Smooth muscle cell of the brain vasculature (primary cell): Measurements from ENCODE around the gene ENPP7.

Source experiments
- DNase-seq: peaks from one replicate; pipeline ENCODE4 v3.0.0-alpha.2; 2012; ENCODE audit warnings: low read depth, low spot score

ENPP7 gene

GRCh38 chr17:79702550-79703236 lies 28.1 kb upstream of the ENPP7 start:
- no peak for DNase-seq

- DNase-seq = no peak
These were observed 26.1 kb upstream of the ENPP7 start for GRCh38 chr17:79704691-79705090.

GRCh38 chr17:79705674-79706073 lies 25.1 kb upstream of the ENPP7 start:
- no peak for DNase-seq

GRCh38 chr17:79706931-79707850 lies 23.6 kb upstream of the ENPP7 start:
- DNase-seq = no peak

GRCh38 chr17:79707931-79708891 lies 22.5 kb upstream of the ENPP7 start:
- DNase-seq = no peak

- DNase-seq = no peak
These were observed 18.9 kb upstream of the ENPP7 start for GRCh38 chr17:79711715-79712305.

GRCh38 chr17:79713391-79713790 lies 17.4 kb upstream of the ENPP7 start:
- DNase-seq = no peak

DNA sequence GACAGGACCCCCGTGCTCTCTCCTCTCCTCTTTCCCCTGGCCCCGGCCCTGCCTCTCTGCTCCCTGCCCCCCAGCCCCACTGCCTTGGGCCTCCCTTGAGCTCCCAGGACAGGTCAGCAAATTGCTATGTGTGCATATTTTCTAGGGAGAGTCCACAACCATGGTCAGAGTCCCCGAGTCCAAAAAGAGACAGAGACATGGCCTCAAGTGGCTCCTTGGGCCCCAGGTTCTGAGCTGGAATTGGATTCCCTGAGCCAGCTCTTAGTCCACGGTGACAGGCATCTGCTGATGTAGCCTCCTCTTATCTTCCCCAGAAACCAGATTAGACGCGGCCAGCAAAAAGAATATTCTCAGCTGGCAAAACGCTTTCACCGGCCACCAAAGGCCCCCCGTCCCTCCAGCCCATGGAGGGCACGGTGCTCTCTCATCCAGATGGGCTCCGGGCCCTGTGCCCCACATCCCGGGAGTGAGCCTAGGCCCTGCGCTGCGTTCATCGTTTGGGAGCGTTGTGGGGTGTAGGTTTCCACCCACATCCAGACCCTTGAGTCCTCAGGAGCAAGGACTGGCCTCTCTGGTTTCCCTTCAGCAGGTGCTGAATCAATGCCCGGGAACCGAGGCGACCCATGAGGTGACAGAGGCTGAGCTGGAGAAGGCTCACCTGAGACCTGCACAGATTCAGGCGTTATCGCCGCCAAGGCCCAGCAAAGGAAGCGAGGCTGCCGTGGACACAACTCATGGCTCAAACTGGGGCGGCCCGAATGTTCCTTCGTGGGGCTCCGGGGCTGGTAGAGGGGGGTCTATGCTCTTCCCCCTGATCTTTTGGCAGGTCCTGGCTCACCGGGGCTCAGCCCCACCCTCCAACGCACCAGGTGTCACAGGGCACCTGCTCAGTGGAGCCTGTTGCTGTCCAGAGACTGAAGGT lies 16.3 kb upstream of the ENPP7 start:
- no peak for DNase-seq

- no peak for DNase-seq
These were observed 15.4 kb upstream of the ENPP7 start for GRCh38 chr17:79715098-79715942.

GRCh38 chr17:79715943-79716797 lies 14.6 kb upstream of the ENPP7 start:
- DNase-seq = no peak

DNA sequence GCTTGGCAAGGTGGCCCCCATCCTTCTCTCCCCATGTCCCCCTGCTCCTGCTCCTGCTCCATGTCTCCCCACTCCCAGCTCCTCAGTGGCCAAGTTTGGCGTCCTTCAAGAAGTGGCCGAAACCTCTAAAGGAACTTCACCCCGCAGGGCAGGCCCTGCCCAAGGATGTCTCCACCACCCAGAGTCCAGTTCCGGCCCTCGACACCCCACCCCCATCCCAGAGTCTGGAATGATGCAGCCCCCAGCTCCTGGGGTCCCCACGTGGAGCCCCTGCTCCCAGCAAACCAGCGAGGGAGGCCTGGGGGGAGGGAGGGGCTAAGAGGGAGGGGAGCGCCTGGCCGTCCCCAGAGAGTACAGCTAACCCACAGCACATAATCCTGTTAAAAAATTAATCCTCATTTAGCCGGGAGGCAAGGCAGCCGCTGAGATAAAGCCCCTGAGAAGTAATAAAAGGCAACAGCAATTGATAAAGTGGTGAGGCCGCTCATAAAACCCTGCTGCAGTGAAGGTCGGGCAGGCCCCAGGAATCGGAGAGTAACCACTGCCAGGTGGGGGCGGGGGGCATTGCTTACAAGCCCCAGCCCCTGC lies 9.9 kb upstream of the ENPP7 start:
- DNase-seq = no peak

- no peak for DNase-seq
These were observed 8.6 kb upstream of the ENPP7 start for GRCh38 chr17:79721993-79722671.

DNA sequence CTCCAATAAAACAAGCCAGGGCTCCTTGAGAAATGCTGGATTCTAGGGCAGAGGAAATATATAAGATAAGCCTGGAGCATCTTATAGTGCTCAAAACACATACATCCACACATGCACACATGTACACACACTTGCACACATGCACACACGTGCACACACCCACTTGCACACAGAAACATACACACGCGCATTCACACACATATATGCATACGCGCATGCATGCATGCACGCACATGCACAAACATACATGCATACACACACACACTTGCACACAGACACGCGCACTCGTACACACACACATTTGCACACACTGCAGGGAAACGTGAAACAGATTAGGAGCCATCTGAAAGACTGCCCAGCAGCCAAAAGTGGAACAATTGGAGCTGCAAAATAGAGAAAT lies 8.0 kb upstream of the ENPP7 start:
- no peak for DNase-seq

DNA sequence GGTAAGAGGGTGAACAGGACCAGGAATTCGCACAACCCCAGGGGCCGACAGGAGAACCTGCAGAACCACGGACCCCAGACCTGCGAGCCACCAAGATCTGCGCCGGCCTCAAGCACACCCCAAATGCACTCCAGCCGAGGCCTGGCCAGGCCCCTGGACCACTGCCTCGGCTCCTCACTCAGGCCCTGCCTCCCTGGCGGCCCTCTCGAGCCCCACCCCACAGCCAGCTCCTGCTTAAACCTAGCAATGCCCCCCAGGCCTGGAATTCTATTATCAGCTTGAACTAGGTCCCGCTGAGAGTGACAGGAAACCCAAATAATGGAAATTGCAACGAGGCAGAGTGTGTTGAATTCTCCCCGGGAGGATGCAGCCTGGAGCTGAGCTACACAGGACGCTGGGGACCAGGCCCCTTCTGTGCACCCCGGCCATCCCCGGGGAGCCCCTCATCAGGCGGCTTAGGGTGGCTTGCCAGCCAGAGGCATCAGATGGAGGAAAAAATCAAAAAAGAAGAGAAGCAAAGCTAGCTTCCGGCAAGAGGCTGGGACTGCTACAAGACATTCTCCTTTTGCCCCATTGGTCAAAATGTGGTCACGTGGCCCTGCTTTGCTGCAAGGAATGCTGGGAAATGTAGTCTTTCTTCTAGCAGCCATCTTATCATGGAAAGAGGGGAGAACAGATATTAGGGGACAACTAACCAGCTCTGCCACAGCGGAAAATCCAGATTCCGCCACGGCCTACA lies 2.4 kb upstream of the ENPP7 start:
- peak; percentile 82 for DNase-seq

DNA sequence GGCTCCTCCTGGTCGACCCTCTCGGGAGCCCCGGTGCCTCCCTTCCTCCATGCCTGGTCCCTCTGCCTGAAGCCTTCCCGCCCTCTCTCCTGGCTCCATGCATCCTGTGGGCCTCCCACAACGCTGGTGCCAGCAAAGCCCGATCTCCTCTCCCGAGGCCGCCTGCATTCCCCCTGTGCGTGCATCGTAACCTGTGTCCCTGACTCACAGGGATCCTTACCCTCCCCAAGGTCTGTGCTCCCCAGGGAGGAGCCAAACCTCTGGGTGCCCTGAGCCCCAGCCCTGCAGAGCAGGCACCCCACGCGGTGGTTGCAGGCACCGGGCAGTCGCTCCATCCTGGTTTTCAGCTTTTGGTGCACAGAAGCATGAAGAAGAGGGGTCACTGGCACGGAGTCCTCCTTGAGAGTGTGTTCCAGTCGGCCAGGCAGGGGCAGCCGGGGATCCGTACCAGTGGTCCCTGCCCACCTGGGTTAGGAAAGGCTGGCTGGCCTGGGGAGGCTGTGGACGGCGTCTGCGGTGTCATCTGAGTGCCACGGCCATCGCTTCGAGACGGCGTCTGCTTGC lies 1.8 kb upstream of the ENPP7 start:
- DNase-seq = no peak

DNA sequence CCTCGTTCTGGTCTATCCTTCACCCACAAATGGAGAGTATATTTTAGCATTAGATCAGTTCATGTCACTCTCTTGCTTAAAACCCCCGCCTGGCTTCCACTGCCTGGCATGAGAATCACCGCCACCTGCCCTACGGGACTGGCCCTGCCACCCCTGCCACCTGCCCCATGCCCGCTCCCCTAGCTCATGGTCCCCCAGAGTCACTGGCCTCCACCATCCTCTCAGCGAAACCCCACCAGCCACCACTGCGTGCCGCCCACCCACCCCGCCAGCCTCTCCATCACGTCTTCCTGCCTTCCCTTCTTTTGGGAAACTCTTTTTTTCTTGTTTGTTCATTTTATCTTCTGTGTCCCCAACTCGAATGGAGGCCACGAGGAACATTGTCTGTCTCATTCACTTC lies 982 bp upstream of the ENPP7 start:
- DNase-seq = no peak

- no peak for DNase-seq
These were observed 340 bp upstream of the ENPP7 start for GRCh38 chr17:79730437-79730768.
